Left hindlimb (tissue), 1 donor: ENCODE data around the gene UNC119.
"Not testable (repeated sequence)": the region's sequence is repeated elsewhere in the genome, so short reads cannot be mapped to it uniquely, and the experiment has no call there.

Source experiments
- DNase-seq: peaks from one replicate; pipeline ENCODE4 v3.0.0-alpha.2; 2018

UNC119 gene

GRCh38 chr17:28540231-28540630 lies 12.2 kb downstream of the UNC119 start:
- DNase-seq, result no peak

- DNase-seq, result no peak
Observed at GRCh38 chr17:28538296-28538895, 14.0 kb downstream of the UNC119 start.

- DNase-seq, result no peak
Observed at GRCh38 chr17:28537219-28537610, 15.2 kb downstream of the UNC119 start.

- DNase-seq, result no peak
Observed at GRCh38 chr17:28536532-28537218, 15.7 kb downstream of the UNC119 start.

- DNase-seq, result no peak
Observed at GRCh38 chr17:28534740-28535375, 17.6 kb downstream of the UNC119 start.

- no peak for DNase-seq
Observed at GRCh38 chr17:28533091-28533807, 19.2 kb downstream of the UNC119 start.

GRCh38 chr17:28532050-28532960 lies 20.1 kb downstream of the UNC119 start:
- no peak for DNase-seq

GRCh38 chr17:28530926-28531325 lies 21.5 kb downstream of the UNC119 start:
- no peak for DNase-seq

- no peak for DNase-seq
Observed at GRCh38 chr17:28530250-28530649, 22.2 kb downstream of the UNC119 start.

GRCh38 chr17:28529013-28529400 lies 23.4 kb downstream of the UNC119 start:
- DNase-seq, result no peak

GRCh38 chr17:28528327-28529012 lies 24.0 kb downstream of the UNC119 start:
- DNase-seq, result no peak

GRCh38 chr17:28527859-28528258 lies 24.6 kb downstream of the UNC119 start:
- no peak for DNase-seq

- no peak for DNase-seq
Observed at GRCh38 chr17:28527181-28527681, 25.2 kb downstream of the UNC119 start.

- no peak for DNase-seq
Observed at GRCh38 chr17:28526381-28526780, 26.0 kb downstream of the UNC119 start.

GRCh38 chr17:28524476-28525424 lies 27.7 kb downstream of the UNC119 start:
- DNase-seq, result no peak

- DNase-seq, result no peak
Observed at GRCh38 chr17:28523876-28524275, 28.5 kb downstream of the UNC119 start.

GRCh38 chr17:28523186-28523585 lies 29.2 kb downstream of the UNC119 start:
- DNase-seq, result no peak

- not testable (repeated sequence) for DNase-seq
Observed at GRCh38 chr17:28522281-28522680, 30.1 kb downstream of the UNC119 start.

- no peak for DNase-seq
Observed at GRCh38 chr17:28521311-28522085, 30.9 kb downstream of the UNC119 start.

GRCh38 chr17:28520687-28521086 lies 31.7 kb downstream of the UNC119 start:
- DNase-seq, result no peak
